Neural cell (in vitro differentiated cells): ENCODE data around the gene WNT5B. TPM values are rescaled to one million over a fixed set of nuclear protein-coding genes. Genes with fewer than 3 reads are reported as not detected.
A peak's percentile ranks its signal among the peaks of the same experiment; 100 is the strongest.
"Not testable (repeated sequence)": the region's sequence is repeated elsewhere in the genome, so short reads cannot be mapped to it uniquely, and the experiment has no call there.

ENCODE experiments used
- H2AFZ ChIP-seq: fragments of 200-600, 300-800 bp; sonication (generic), shearing (Covaris generic); 2 replicates; pipeline ENCODE4 v1.6.0; 2014; ENCODE audit warnings: low read depth, mild to moderate bottlenecking, antibody characterized with exemption, low read length, moderate library complexity
- H3F3A ChIP-seq: fragments of 200-600 bp; shearing (Covaris generic); 2 replicates; pipeline ENCODE4 v1.6.1; 2016; ENCODE audit warnings: mild to moderate bottlenecking, moderate library complexity, mixed read lengths, antibody characterized with exemption, low read length; ENCODE audit not compliant: insufficient read depth, poor library complexity, severe bottlenecking
- H3K27ac ChIP-seq: fragments of 200-600, 300-800 bp; sonication (generic), shearing (Covaris generic); 2 replicates; pipeline ENCODE4 v1.5.1; 2014; ENCODE audit warnings: mild to moderate bottlenecking, low read length, moderate library complexity
- H3K27me3 ChIP-seq: fragments of 300-800, 200-600 bp; sonication (generic), shearing (Covaris generic); 2 replicates; pipeline ENCODE4 v1.6.0; 2014; ENCODE audit warnings: mild to moderate bottlenecking, low read depth, low read length, moderate library complexity; ENCODE audit not compliant: insufficient read depth
- H3K36me3 ChIP-seq: fragments of 300-800, 200-600 bp; sonication (generic), shearing (Covaris generic); 2 replicates; pipeline ENCODE4 v1.5.1; 2014; ENCODE audit warnings: mild to moderate bottlenecking, antibody characterized with exemption, low read length, moderate library complexity; ENCODE audit not compliant: insufficient read depth
- H3K4me2 ChIP-seq: fragments of 300-800, 200-600 bp; sonication (generic), shearing (Covaris generic); 2 replicates; pipeline ENCODE4 v1.6.0; 2014; ENCODE audit warnings: mild to moderate bottlenecking, low read length
- H3K4me3 ChIP-seq: fragments of 300-800, 200-600 bp; sonication (generic), shearing (Covaris generic); 2 replicates; pipeline ENCODE4 v1.5.1; 2014; ENCODE audit warnings: mild to moderate bottlenecking, low read length, moderate library complexity
- H3K79me2 ChIP-seq: fragments of 200-600 bp; shearing (Covaris generic); replicated peaks from 2 replicates; pipeline ENCODE4 v1.6.0; 2014; ENCODE audit warnings: mild to moderate bottlenecking, low read length, moderate library complexity; ENCODE audit not compliant: insufficient read depth
- H3K9ac ChIP-seq: fragments of 300-800, 200-600 bp; sonication (generic), shearing (Covaris generic); 2 replicates; pipeline ENCODE4 v1.6.1; 2016; ENCODE audit warnings: mild to moderate bottlenecking, low read length, mixed read lengths
- H3K9me2 ChIP-seq: fragments of 200-600 bp; shearing (Covaris generic); 2 replicates; pipeline ENCODE4 v1.6.1; 2016; ENCODE audit warnings: mild to moderate bottlenecking, low read length, mixed read lengths; ENCODE audit not compliant: insufficient read depth
- H3K9me3 ChIP-seq: fragments of 200-600, 300-800 bp; sonication (generic), shearing (Covaris generic); 2 replicates; pipeline ENCODE4 v1.6.1; 2016; ENCODE audit warnings: mild to moderate bottlenecking, mixed run types, low read length, moderate library complexity, mixed read lengths
- H4K20me1 ChIP-seq: fragments of 200-600 bp; shearing (Covaris generic); 2 replicates; pipeline ENCODE4 v1.6.1; 2016; ENCODE audit warnings: mild to moderate bottlenecking, mixed run types; ENCODE audit not compliant: insufficient read depth
- CTCF ChIP-seq: fragments of 450-650 bp; IDR thresholded peaks from 2 replicates; pipeline ENCODE4 v1.5.1; 2014; ENCODE audit warnings: antibody characterized with exemption, mild to moderate bottlenecking, moderate library complexity; ENCODE audit not compliant: poor library complexity, severe bottlenecking
- EP300 ChIP-seq: fragments of 450-650 bp; conservative IDR thresholded peaks from 2 replicates; pipeline ENCODE4 v1.6.1; 2014; ENCODE audit warnings: antibody characterized with exemption, mild to moderate bottlenecking, moderate library complexity; ENCODE audit not compliant: poor library complexity, severe bottlenecking
- EZH2 ChIP-seq: fragments of 200-600, 300-800 bp; shearing (Covaris generic), sonication (generic); IDR thresholded peaks from 2 replicates; pipeline ENCODE4 v1.6.1; 2014; ENCODE audit warnings: antibody characterized with exemption, low read length, borderline replicate concordance, mild to moderate bottlenecking; ENCODE audit not compliant: insufficient read depth, poor library complexity, severe bottlenecking
- POLR2AphosphoS5 ChIP-seq: IDR thresholded peaks from 2 replicates; pipeline ENCODE4 v1.6.1; 2012
- RAD21 ChIP-seq: fragments of 450-650 bp; conservative IDR thresholded peaks from 2 replicates; pipeline ENCODE4 v1.6.1; 2014; ENCODE audit warnings: antibody characterized with exemption, mild to moderate bottlenecking, moderate library complexity
- REST ChIP-seq: IDR thresholded peaks from 2 replicates; pipeline ENCODE4 v1.6.1; 2012; ENCODE audit warnings: borderline replicate concordance
- SMC3 ChIP-seq: fragments of 450-650 bp; conservative IDR thresholded peaks from 2 replicates; pipeline ENCODE4 v1.6.1; 2014; ENCODE audit warnings: antibody characterized with exemption, mild to moderate bottlenecking, moderate library complexity; ENCODE audit not compliant: poor library complexity
- TAF1 ChIP-seq: IDR thresholded peaks from 2 replicates; pipeline ENCODE4 v1.6.1; 2012; ENCODE audit warnings: low read depth
- polyA plus RNA-seq: library from polyadenylated mRNA; depleted of rRNA; stranded (reverse); fragments of >200 nt; gene quantifications from 2 replicates; pipeline ENCODE4 v1.2.3, GENCODE V29; 2014

The WNT5B gene
- polyA plus RNA-seq, 1 donor from 2014 or later, result 17.0 TPM

- Histone ChIP-seq H3K4me2 (no peak overlapping the region), H3K4me3 (peak overlapping the region; percentile 98), H4K20me1 (no peaks in the 10 kb centered on the region)
Observed at GRCh38 chr12:1692895-1693610, 64.0 kb downstream of the WNT5B start.

GRCh38 chr12:1695097-1695496 is 66.1 kb downstream of the WNT5B start:
- H3K27me3 ChIP-seq, H3K27ac ChIP-seq, H3K4me2 ChIP-seq, H3K9me2 ChIP-seq, H4K20me1 ChIP-seq, H3K9me3 ChIP-seq, H3K9ac ChIP-seq, H3F3A ChIP-seq, H2AFZ ChIP-seq, H3K36me3 ChIP-seq, H3K4me3 ChIP-seq: not testable (repeated sequence)
- H3K79me2 ChIP-seq, result peaks cover 75% of the 10 kb centered on the region

More at GRCh38 chr12:1692895-1693610, 64.0 kb downstream of the WNT5B start:
- no peak overlapping the region for H3K27ac ChIP-seq
- peaks cover 55% of the 10 kb centered on the region for H3K79me2 ChIP-seq
- H3K9me2 ChIP-seq, result no peaks in the 10 kb centered on the region
- no peaks in the 10 kb centered on the region for H3K27me3 ChIP-seq
- H2AFZ ChIP-seq, result no peak overlapping the region
- no peaks in the 10 kb centered on the region for H3K36me3 ChIP-seq
- TF ChIP-seq RAD21 (no peak), REST (no peak), TAF1 (no peak), EP300 (no peak), CTCF (no peak), SMC3 (no peak), POLR2AphosphoS5 (no peak)
- no peaks in the 10 kb centered on the region for H3F3A ChIP-seq
- H3K9ac ChIP-seq, result no peak overlapping the region
- H3K9me3 ChIP-seq, result no peaks in the 10 kb centered on the region

- Histone ChIP-seq H4K20me1 (no peaks in the 10 kb centered on the region), H3K36me3 (no peaks in the 10 kb centered on the region), H3F3A (no peaks in the 10 kb centered on the region), H3K9me2 (no peaks in the 10 kb centered on the region), H3K27ac (no peak overlapping the region), H3K9ac (no peak overlapping the region), H2AFZ (no peak overlapping the region), H3K79me2 (peaks cover 85% of the 10 kb centered on the region), H3K27me3 (no peaks in the 10 kb centered on the region), H3K9me3 (no peaks in the 10 kb centered on the region), H3K4me3 (no peak overlapping the region), H3K4me2 (no peak overlapping the region)
- TF ChIP-seq EZH2, result no peak
- no peak for TF ChIP-seq EP300
- TF ChIP-seq RAD21, result no peak
- no peak for TF ChIP-seq POLR2AphosphoS5
- no peak for TF ChIP-seq TAF1
- TF ChIP-seq SMC3, result no peak
- no peak for TF ChIP-seq CTCF
- no peak for TF ChIP-seq REST
Observed at GRCh38 chr12:1695886-1696670, 67.0 kb downstream of the WNT5B start.
